Loucy (cell line): ENCODE results near the gene THSD7A.

ENCODE experiments used
- CTCF ChIP-seq: fragments of 200-600 bp; sonication (generic); conservative IDR thresholded peaks from 2 replicates; pipeline ENCODE4 v1.5.1; 2014; ENCODE audit warnings: mild to moderate bottlenecking, antibody characterized with exemption, low read length
- EZH2phosphoT487 ChIP-seq: fragments of 200-600 bp; IDR thresholded peaks from 2 replicates; pipeline ENCODE4 v1.6.1; 2018; ENCODE audit warnings: antibody characterized with exemption, mild to moderate bottlenecking, moderate library complexity, borderline replicate concordance

- TF ChIP-seq CTCF (no peak), EZH2phosphoT487 (no peak)
Measured at GRCh38 chr7:11524476-11525397, 307.3 kb downstream of the THSD7A start.
